H1 (cell line): ENCODE measurements around the gene BABAM2. TPM values are rescaled to one million over a fixed set of nuclear protein-coding genes. Genes with fewer than 3 reads are reported as not detected.

Experiments
- CTCF ChIA-PET: fragments of 300-600 bp; sonication (Branson Sonifier 250); formaldehyde crosslinking; loops from one replicate; lab custom pipeline; 2021; ENCODE audit not compliant: partially characterized antibody; lab: Charles Lee
- POLR2A ChIA-PET: fragments of 300-600 bp; sonication (Branson Sonifier 250); formaldehyde crosslinking; loops from one replicate; lab custom pipeline; 2021; ENCODE audit warnings: inconsistent platforms; ENCODE audit not compliant: partially characterized antibody; lab: Charles Lee
- DNase-seq, 2 experiments: peaks; one replicate each; pipeline versions ENCODE4 v3.0.0 to v3.0.0-alpha.2; 2010 to 2022; ENCODE audit warnings: low spot score in 2 of 2, low read depth in 1 of 2, mixed read lengths in 1 of 2
- FAIRE-seq: peaks from 2 replicates; lab custom pipeline; 2011; peaks lifted over from hg19 to GRCh38; lab: Jason Lieb, UNC
- H2AFZ ChIP-seq: 2 replicates; pipeline ENCODE4 v1.8.1; 2012; ENCODE audit warnings: low read length, inconsistent platforms
- H2AK5ac ChIP-seq: 2 replicates; pipeline ENCODE4 v1.6.1; 2013; ENCODE audit warnings: low read depth, low read length
- H2BK120ac ChIP-seq: replicated peaks from 2 replicates; pipeline ENCODE3; 2013; ENCODE audit warnings: low read depth, low read length, inconsistent platforms
- H2BK12ac ChIP-seq: 2 replicates; pipeline ENCODE4 v1.6.1; 2013; ENCODE audit warnings: low read depth, low read length
- H2BK15ac ChIP-seq: 2 replicates; pipeline ENCODE4 v1.6.1; 2013; ENCODE audit warnings: low read length
- H2BK20ac ChIP-seq: 2 replicates; pipeline ENCODE4 v1.6.1; 2013; ENCODE audit warnings: low read length
- H2BK5ac ChIP-seq: 2 replicates; pipeline ENCODE4 v1.6.1; 2013; ENCODE audit warnings: low read depth, low read length
- H3K14ac ChIP-seq: 2 replicates; pipeline ENCODE4 v1.6.1; 2013; ENCODE audit warnings: inconsistent platforms; ENCODE audit not compliant: insufficient read length
- H3K18ac ChIP-seq: 2 replicates; pipeline ENCODE4 v1.6.1; 2013; ENCODE audit warnings: low read length; ENCODE audit errors: extremely low read depth
- H3K23ac ChIP-seq: 2 replicates; pipeline ENCODE4 v1.6.1; 2013; ENCODE audit warnings: inconsistent platforms; ENCODE audit not compliant: insufficient read length
- H3K23me2 ChIP-seq: 2 replicates; pipeline ENCODE4 v1.6.1; 2013; ENCODE audit warnings: low read depth, low read length
- H3K27ac ChIP-seq: 2 replicates; pipeline ENCODE4 v1.6.1; 2011; ENCODE audit warnings: low read depth, low read length, inconsistent platforms
- H3K27me3 ChIP-seq, 4 experiments: replicated peaks in 1 of 4; 1 replicate in 1 of 4; 2 replicates in 3 of 4; pipeline versions ENCODE4 v1.6.1 to v1.8.1; 2011 to 2013; ENCODE audit warnings: low read length in 3 of 4, mild to moderate bottlenecking in 3 of 4, inconsistent platforms in 2 of 4, mixed read lengths in 2 of 4, moderate library complexity in 1 of 4; ENCODE audit not compliant: control insufficient read depth in 3 of 4, insufficient read depth in 3 of 4; ENCODE audit errors: extremely low read depth in 1 of 4
- H3K36me3 ChIP-seq, 4 experiments: 2 replicates each; pipeline versions ENCODE4 v1.6.1 to v1.8.1; 2011 to 2013; ENCODE audit warnings: mild to moderate bottlenecking in 4 of 4, low read length in 3 of 4, moderate library complexity in 2 of 4, control low read depth in 1 of 4, inconsistent platforms in 1 of 4; ENCODE audit not compliant: insufficient read depth in 4 of 4, control insufficient read depth in 2 of 4
- H3K4ac ChIP-seq: replicated peaks from 2 replicates; pipeline ENCODE3; 2013; ENCODE audit warnings: low read length, low read depth, mixed read lengths, inconsistent platforms; ENCODE audit not compliant: insufficient read length
- H3K4me1 ChIP-seq, 4 experiments: replicated peaks in 1 of 4; 1 replicate in 1 of 4; 2 replicates in 3 of 4; pipeline versions ENCODE4 v1.6.1 to v1.8.1; 2011 to 2013; ENCODE audit warnings: low read length in 3 of 4, inconsistent platforms in 2 of 4, mixed read lengths in 1 of 4; ENCODE audit not compliant: insufficient read depth in 4 of 4, control insufficient read depth in 3 of 4
- H3K4me2 ChIP-seq, 2 experiments: 2 replicates each; pipeline versions ENCODE4 v1.6.1 to v1.8.1; 2011 to 2013; ENCODE audit warnings: low read depth in 2 of 2, low read length in 2 of 2, control low read depth in 1 of 2, inconsistent platforms in 1 of 2, mild to moderate bottlenecking in 1 of 2; ENCODE audit not compliant: insufficient read depth in 1 of 2
- H3K4me3 ChIP-seq, 4 experiments: fragments of 200-600, 300-600 bp in 1 of 4; sonication (generic), shearing (Covaris generic), sonication (Bioruptor Twin) in 1 of 4; 2 replicates each; pipeline versions ENCODE4 v1.5.1 to v1.8.1; 2011 to 2016; ENCODE audit warnings: low read length in 4 of 4, low read depth in 3 of 4, control low read depth in 2 of 4, inconsistent platforms in 2 of 4, mild to moderate bottlenecking in 2 of 4, mixed read lengths in 1 of 4, moderate library complexity in 1 of 4; ENCODE audit not compliant: insufficient read depth in 2 of 4; ENCODE audit errors: extremely low read depth in 1 of 4
- H3K56ac ChIP-seq: replicated peaks from 2 replicates; pipeline ENCODE3; 2013; ENCODE audit warnings: low read depth, mild to moderate bottlenecking, mixed read lengths, low read length, inconsistent platforms; ENCODE audit not compliant: insufficient read length
- H3K79me1 ChIP-seq: 2 replicates; pipeline ENCODE4 v1.6.1; 2013; ENCODE audit warnings: low read depth, low read length, control low read depth
- H3K79me2 ChIP-seq, 2 experiments: 2 replicates each; pipeline versions ENCODE4 v1.6.1 to v1.8.1; 2012 to 2013; ENCODE audit warnings: low read length in 2 of 2, mild to moderate bottlenecking in 2 of 2, inconsistent platforms in 1 of 2; ENCODE audit not compliant: insufficient read depth in 2 of 2, control insufficient read depth in 1 of 2
- H3K9ac ChIP-seq, 4 experiments: replicated peaks in 1 of 4; 1 replicate in 1 of 4; 2 replicates in 3 of 4; pipeline versions ENCODE4 v1.6.1 to v1.8.1; 2011 to 2013; ENCODE audit warnings: low read depth in 3 of 4, low read length in 3 of 4, control low read depth in 2 of 4, mild to moderate bottlenecking in 2 of 4, moderate library complexity in 2 of 4, inconsistent platforms in 1 of 4; ENCODE audit errors: extremely low read depth in 1 of 4
- H3K9me3 ChIP-seq, 2 experiments: 2 replicates each; pipeline versions ENCODE4 v1.6.1 to v1.8.1; 2012 to 2013; ENCODE audit warnings: mild to moderate bottlenecking in 2 of 2, moderate library complexity in 2 of 2, control low read depth in 1 of 2, inconsistent platforms in 1 of 2, low read depth in 1 of 2, low read length in 1 of 2, mixed read lengths in 1 of 2; ENCODE audit not compliant: insufficient read depth in 2 of 2
- H4K20me1 ChIP-seq, 2 experiments: replicated peaks in 1 of 2; 2 replicates each; pipeline versions ENCODE3 to v1.8.1; 2011 to 2013; ENCODE audit warnings: inconsistent platforms in 2 of 2, low read length in 2 of 2, mild to moderate bottlenecking in 1 of 2; ENCODE audit not compliant: insufficient read depth in 2 of 2, control insufficient read depth in 1 of 2
- H4K5ac ChIP-seq: 2 replicates; pipeline ENCODE4 v1.6.1; 2013; ENCODE audit warnings: low read length, low read depth, mixed read lengths, inconsistent platforms; ENCODE audit not compliant: insufficient read length
- H4K8ac ChIP-seq: 2 replicates; pipeline ENCODE4 v1.8.0; 2013; ENCODE audit warnings: mild to moderate bottlenecking, moderate library complexity, low read length, inconsistent platforms; ENCODE audit not compliant: insufficient read depth; ENCODE audit errors: extremely low read depth
- H4K91ac ChIP-seq: replicated peaks from 2 replicates; pipeline ENCODE3; 2013; ENCODE audit warnings: low read length, mixed read lengths, inconsistent platforms; ENCODE audit not compliant: insufficient read length
- BCL11A ChIP-seq, 2 experiments: IDR thresholded peaks; one replicate each; pipeline ENCODE4 v1.6.1; 2011; ENCODE audit warnings: low read depth in 2 of 2, low read length in 2 of 2, mild to moderate bottlenecking in 2 of 2
- CEBPB ChIP-seq: IDR thresholded peaks from 2 replicates; pipeline ENCODE4 v1.6.1; 2012; ENCODE audit warnings: low read depth, low read length
- FOSL1 ChIP-seq: IDR thresholded peaks from 2 replicates; pipeline ENCODE4 v1.6.1; 2011; ENCODE audit warnings: mild to moderate bottlenecking, low read depth, low read length, moderate library complexity; ENCODE audit not compliant: insufficient read depth
- WGBS, 2 experiments: shearing (Covaris generic) in 1 of 2; methylation state at CpG; one replicate each; pipeline versions ENCODE4 v1.1.6 to v1.1.7; 2013 to 2015; ENCODE audit warnings: low lambda C conversion rate in 2 of 2, mixed read lengths in 2 of 2, inconsistent platforms in 1 of 2, low coverage in 1 of 2, missing lambda C conversion rate in 1 of 2; ENCODE audit not compliant: insufficient replicate concordance in 2 of 2, insufficient coverage in 1 of 2, insufficient read length in 1 of 2; ENCODE audit errors: extremely low coverage in 1 of 2, missing lambda C conversion rate in 1 of 2; 5-methylcytosine and 5-hydroxymethylcytosine counted together
- polyA plus RNA-seq, 7 experiments: library from polyadenylated mRNA; depleted of rRNA in 3 of 7; stranded (reverse) in 5 of 7; unstranded in 2 of 7; fragments of >200 nt in 5 of 7; fragments of 200-250 nt in 2 of 7; gene quantifications; 1 replicate in 5 of 7; 2 replicates in 1 of 7; 4 replicates in 1 of 7; pipeline versions ENCODE4 v1.2.1 to v1.2.3, GENCODE V29; 2011 to 2013; ENCODE audit warnings: missing spikeins in 2 of 7, mixed read lengths in 2 of 7
- total RNA-seq: library from RNA; stranded (reverse); fragmentation: NEBNext Ultra II Directional; extraction: Animal tissue kit (Norgen Biotek cat#: 25700); gene quantifications from 2 replicates; pipeline ENCODE4 v1.2.1, GENCODE V29; 2021

The BABAM2 gene
- total and polyA plus RNA-seq, 2 of the 8 experiments (the other 6 are each of a cell fraction or from before 2014, with no cell fraction given), result 15.8 to 20.9 TPM

DNA sequence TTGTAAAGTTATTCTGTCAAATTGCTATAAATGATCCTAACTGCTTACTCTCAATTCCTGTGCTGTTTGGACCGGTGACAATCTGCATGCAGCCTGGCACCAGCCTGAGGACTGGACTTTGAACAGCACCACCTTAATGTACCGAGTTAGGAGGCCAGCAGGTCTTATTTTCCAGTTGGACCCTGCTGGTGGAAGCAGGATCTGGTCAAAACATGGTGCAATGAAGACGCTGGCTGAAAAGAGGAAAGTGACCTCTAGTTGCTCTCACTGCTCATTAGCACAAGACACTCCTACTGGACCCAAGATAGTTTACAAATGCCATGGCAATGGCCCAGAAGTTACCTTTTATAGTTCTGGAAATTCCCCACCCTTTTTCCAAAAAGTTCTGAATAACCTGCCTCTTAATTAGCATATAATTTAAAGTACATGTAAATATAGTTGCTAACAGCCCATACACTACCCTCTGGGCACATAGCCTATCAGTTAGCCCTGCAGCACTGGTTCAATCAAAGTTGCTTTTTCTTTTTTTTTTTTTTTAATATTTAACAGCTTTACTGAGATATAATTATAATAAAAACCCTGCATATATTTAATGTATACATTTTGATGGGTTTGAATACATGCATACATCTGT lies 36.2 kb upstream of the BABAM2 start:
- Histone ChIP-seq H2BK15ac (no peak overlapping the region), H2AK5ac (no peak overlapping the region), H3K23me2 (no peaks in the 10 kb centered on the region), H2BK5ac (no peak overlapping the region), H2BK12ac (no peak overlapping the region), H4K5ac (no peak overlapping the region), H3K4me3 (no peak overlapping the region), H3K27me3 (no peaks in the 10 kb centered on the region), H4K8ac (no peak overlapping the region), H3K14ac (no peak overlapping the region), H3K56ac (no peak overlapping the region), H3K23ac (no peak overlapping the region), H4K20me1 (no peaks in the 10 kb centered on the region), H4K91ac (no peak overlapping the region), H3K9ac (no peak overlapping the region), H3K4me2 (no peak overlapping the region), H3K18ac (no peak overlapping the region), H3K27ac (no peak overlapping the region), H2BK120ac (no peak overlapping the region), H3K4ac (no peak overlapping the region), H3K4me1 (no peaks in the 10 kb centered on the region), H2AFZ (no peak overlapping the region), H3K79me2 (no peaks in the 10 kb centered on the region), H3K36me3 (no peaks in the 10 kb centered on the region), H3K79me1 (no peaks in the 10 kb centered on the region), H2BK20ac (no peak overlapping the region), H3K9me3 (peaks cover 6 to 11% of the 10 kb centered on the region in 2 experiments; a peak in 3 of 4 replicates)
- CTCF ChIA-PET, result no interaction called here
- 90% methylated on average over 3 of the region's 3 CpGs; no CpG with 5 or more reads in 1 of the 2 experiments for WGBS, 2 experiments
- DNase-seq (no peak), FAIRE-seq (no peak)
- POLR2A ChIA-PET, result no interaction called here
- TF ChIP-seq FOSL1 (no peak), BCL11A (IDR thresholded peaks at IDR 0.05; ENCODE audit: low read depth in 2 of 2, low read length in 2 of 2) (no peak), CEBPB (no peak)
